C4-2B (cell line): ENCODE measurements around the gene PRDM4.
"Not testable (repeated sequence)": the region's sequence is repeated elsewhere in the genome, so short reads cannot be mapped to it uniquely, and the experiment has no call there.

Experiments used
- H3K27ac ChIP-seq: fragments of 450-650 bp; 2 replicates; pipeline ENCODE4 v1.5.1; 2017
- CTCF ChIP-seq: fragments of 450-650 bp; conservative IDR thresholded peaks from 2 replicates; pipeline ENCODE4 v1.5.1; 2017; ENCODE audit warnings: mild to moderate bottlenecking
- ZFX ChIP-seq: fragments of 450-650 bp; IDR thresholded peaks from 2 replicates; pipeline ENCODE4 v1.6.1; 2017

The PRDM4 gene

GRCh38 chr12:107748472-107748871 lies 12.5 kb downstream of the PRDM4 start:
- H3K27ac ChIP-seq = no peak overlapping the region
- TF ChIP-seq ZFX (no peak), CTCF (no peak)

- TF ChIP-seq ZFX (no peak), CTCF (no peak)
- no peak overlapping the region for H3K27ac ChIP-seq
Observed at GRCh38 chr12:107736914-107737313, 24.0 kb downstream of the PRDM4 start.

GRCh38 chr12:107735763-107736162 lies 25.2 kb downstream of the PRDM4 start:
- TF ChIP-seq ZFX (no peak), CTCF (no peak)
- H3K27ac ChIP-seq = no peak overlapping the region

GRCh38 chr12:107734139-107734538 lies 26.8 kb downstream of the PRDM4 start:
- TF ChIP-seq CTCF (no peak), ZFX (no peak)
- H3K27ac ChIP-seq = no peak overlapping the region

- TF ChIP-seq ZFX (no peak), CTCF (no peak)
- no peak overlapping the region for H3K27ac ChIP-seq
Observed at GRCh38 chr12:107732365-107732764, 28.6 kb downstream of the PRDM4 start.

GRCh38 chr12:107731366-107731765 lies 29.6 kb downstream of the PRDM4 start:
- TF ChIP-seq ZFX = no peak
- TF ChIP-seq CTCF = no peak
- H3K27ac ChIP-seq = no peak overlapping the region

- TF ChIP-seq ZFX = no peak
- no peak for TF ChIP-seq CTCF
Observed at GRCh38 chr12:107730618-107731341, 30.2 kb downstream of the PRDM4 start.

GRCh38 chr12:107727742-107728141 lies 33.2 kb downstream of the PRDM4 start:
- not testable (repeated sequence) for H3K27ac ChIP-seq

More at GRCh38 chr12:107730618-107731341, 30.2 kb downstream of the PRDM4 start:
- no peak overlapping the region for H3K27ac ChIP-seq

- not testable (repeated sequence) for H3K27ac ChIP-seq
Observed at GRCh38 chr12:107727327-107727726, 33.6 kb downstream of the PRDM4 start.
